ENCODE measurements around the gene LGALS1. TPM values are rescaled to one million over a fixed set of nuclear protein-coding genes. Genes with fewer than 3 reads are reported as not detected.

LGALS1 gene
- total and polyA plus RNA-seq, 7 experiments from 2014 or later = 22.9 to 969 (median 30.5) TPM

DNA sequence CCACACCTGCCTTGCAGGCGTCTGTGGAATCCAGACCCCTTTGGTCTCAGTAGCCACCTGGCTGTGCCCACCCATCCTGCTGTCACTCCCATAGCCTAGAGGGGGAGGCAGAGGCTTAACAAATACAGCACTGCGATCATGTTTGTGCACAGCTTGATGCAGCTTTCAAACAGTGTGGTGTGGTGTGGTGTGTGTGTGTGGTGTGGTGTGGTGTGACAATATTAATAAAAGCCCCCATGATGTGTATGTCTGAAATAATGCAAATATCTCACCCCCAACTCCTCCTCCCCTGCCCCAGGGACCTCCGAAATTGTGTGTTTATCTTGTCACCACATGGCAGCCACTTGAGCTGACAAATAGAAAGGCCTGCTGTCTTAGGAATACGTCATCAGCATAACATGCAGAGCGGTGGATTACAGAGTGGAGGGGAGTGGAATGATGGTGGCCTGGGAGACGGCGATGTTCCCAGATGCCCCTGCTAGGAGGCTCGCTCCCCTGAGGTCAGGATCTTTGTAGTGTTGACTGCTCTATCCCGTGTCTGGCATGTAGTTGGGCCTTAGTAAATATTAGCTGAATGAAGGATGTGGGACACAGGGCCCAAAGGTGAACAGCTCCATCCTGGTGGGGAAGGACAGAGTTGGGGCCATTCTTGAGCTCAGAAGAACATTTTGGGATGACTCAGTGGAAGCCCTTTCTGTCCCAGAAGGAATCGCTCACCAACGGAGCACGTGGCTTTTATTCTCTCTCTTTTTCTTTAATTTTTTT, 14.1 kb upstream of the LGALS1 start:
- Histone ChIP-seq H3K4me1 (ENCODE audit: control insufficient read depth in 2 of 2, insufficient read depth in 2 of 2, low read length in 2 of 2) (peaks cover 23 to 26% of the 10 kb centered on the region in 2 donors), H3K27me3 (ENCODE audit: control insufficient read depth in 2 of 2, insufficient read depth in 2 of 2, low read length in 2 of 2) (no peaks in the 10 kb centered on the region), H3K4me3 (ENCODE audit: low read length) (no peak overlapping the region), H3K9me3 (ENCODE audit: control insufficient read depth in 2 of 3, low read length in 3 of 3) (no peaks in the 10 kb centered on the region), H3K36me3 (ENCODE audit: control insufficient read depth in 2 of 3, insufficient read depth in 3 of 3, low read length in 3 of 3) (peaks cover 0 to 11% (median 0%) of the 10 kb centered on the region in 3 experiments), H3K27ac (ENCODE audit: low read depth, low read length) (no peak overlapping the region)
- CTCF ChIA-PET = interaction anchor here (0.6 to 2.8 kb wide), 9 partner anchors 10 to 102 kb away, joined by 3 to 30 read pairs (median 4); partner anchors contain the start of gene LGALS1
- H3K9me3 Mint-ChIP-seq = no peaks in the 10 kb centered on the region
- peak overlapping the region in 7 of 10 donors; percentile 36 to 93 (median 77) for H3K4me3 Mint-ChIP-seq
- peak overlapping the region in 4 of 9 donors; percentile 7 to 68 (median 44) for H3K27ac Mint-ChIP-seq
- no peak for ATAC-seq
- DNase-seq = peak in 2 of 9 donors; percentile 31 to 42
- peaks cover 0 to 4% (median 0%) of the 10 kb centered on the region in 5 donors for H3K36me3 Mint-ChIP-seq
- POLR2A ChIA-PET = interaction anchor here (0.5 to 7.9 kb wide), 7 partner anchors 9 to 78 kb away, joined by 3 to 73 read pairs (median 6); partner anchors contain the start of genes LGALS1 and NOL12
- no peaks in the 10 kb centered on the region for H3K27me3 Mint-ChIP-seq
- H3K4me1 Mint-ChIP-seq = peaks cover 27 to 45% (median 41%) of the 10 kb centered on the region in 7 donors
- intact Hi-C loops (cut with micrococcal nuclease) = loop anchor here in 1 of 2 donors (1.0 kb wide), 2 partner anchors 20 to 202 kb away; no protein-coding TSS in a partner anchor

DNA sequence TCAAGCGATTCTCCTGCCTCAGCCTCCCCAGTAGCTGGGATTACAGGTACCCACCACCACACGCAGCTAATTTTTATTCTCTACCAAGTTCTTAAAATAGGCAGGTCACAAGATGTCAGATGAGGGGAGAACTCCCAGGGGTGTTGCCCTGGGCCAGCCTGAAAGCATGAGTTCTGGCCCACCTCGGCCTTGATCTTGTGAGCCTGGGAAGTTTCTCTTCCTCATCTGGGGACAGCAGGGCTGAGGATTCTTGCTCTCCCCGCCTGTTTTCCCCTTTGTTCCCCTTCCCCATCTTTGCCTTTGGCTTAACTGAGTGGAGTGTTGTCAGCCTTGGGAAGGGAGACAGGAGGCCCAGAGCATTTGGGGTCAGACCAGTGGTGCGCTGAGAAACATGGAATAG, 13.4 kb upstream of the LGALS1 start:
- ChIA-PET CTCF (interaction anchor here (0.6 to 2.8 kb wide), 8 partner anchors 10 to 101 kb away, joined by 3 to 30 read pairs (median 4); partner anchors contain the start of gene LGALS1), POLR2A (interaction anchor here (1.2 to 7.9 kb wide), 5 partner anchors 10 to 55 kb away, joined by 3 to 73 read pairs (median 6); partner anchors contain the start of gene LGALS1)
- Mint-ChIP-seq H3K27ac (peak overlapping the region in 1 of 9 donors; percentile 31), H3K4me3 (peak overlapping the region in 1 of 10 donors; percentile 38), H3K36me3 (peaks cover 0 to 4% (median 0%) of the 10 kb centered on the region in 5 donors), H3K4me1 (peaks cover 27 to 47% (median 41%) of the 10 kb centered on the region in 7 donors), H3K27me3 (no peaks in the 10 kb centered on the region), H3K9me3 (no peaks in the 10 kb centered on the region)
- ATAC-seq (no peak), DNase-seq (no peak)
- Histone ChIP-seq H3K4me1 (ENCODE audit: control insufficient read depth in 2 of 2, insufficient read depth in 2 of 2, low read length in 2 of 2) (peaks cover 23 to 26% of the 10 kb centered on the region in 2 donors), H3K36me3 (ENCODE audit: control insufficient read depth in 2 of 3, insufficient read depth in 3 of 3, low read length in 3 of 3) (peaks cover 0 to 13% (median 0%) of the 10 kb centered on the region in 3 experiments), H3K4me3 (ENCODE audit: low read length) (no peak overlapping the region), H3K27ac (ENCODE audit: low read depth, low read length) (no peak overlapping the region), H3K27me3 (ENCODE audit: control insufficient read depth in 2 of 2, insufficient read depth in 2 of 2, low read length in 2 of 2) (no peaks in the 10 kb centered on the region), H3K9me3 (ENCODE audit: control insufficient read depth in 2 of 3, low read length in 3 of 3) (no peaks in the 10 kb centered on the region)
- intact Hi-C loops (cut with micrococcal nuclease) = no loop called here

DNA sequence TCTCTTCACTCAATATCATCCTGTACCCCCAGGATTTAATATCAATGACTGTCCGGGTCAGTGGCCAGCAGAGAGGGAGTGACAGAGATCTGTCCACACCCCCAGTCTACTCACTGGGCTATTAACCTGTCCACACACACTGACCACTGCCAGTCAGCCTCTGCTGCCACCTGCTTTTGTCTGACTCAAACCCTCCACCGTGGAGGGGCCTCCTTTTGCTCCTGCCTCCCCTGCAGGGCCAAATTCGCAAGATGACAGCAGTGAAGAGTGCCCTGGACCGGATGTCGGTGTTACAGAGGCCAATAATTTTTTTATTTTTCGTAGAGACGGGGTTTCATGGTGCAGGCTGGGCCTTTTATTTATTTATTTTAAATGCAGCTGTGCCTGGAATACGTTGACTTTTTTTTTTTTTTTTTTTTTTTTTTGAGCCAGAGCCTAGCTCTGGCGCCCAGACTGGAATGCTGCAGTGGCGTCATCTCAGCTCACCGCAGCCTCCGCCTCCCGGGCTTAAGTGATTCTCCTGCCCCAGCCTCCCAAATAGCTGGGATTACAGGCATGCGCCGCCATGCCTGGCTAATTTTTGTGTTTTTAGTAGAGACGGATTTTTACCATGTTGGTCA, 11.8 kb upstream of the LGALS1 start:
- Mint-ChIP-seq H3K27ac (no peak overlapping the region), H3K9me3 (no peaks in the 10 kb centered on the region), H3K27me3 (no peaks in the 10 kb centered on the region), H3K36me3 (peaks cover 0 to 4% (median 0%) of the 10 kb centered on the region in 5 donors), H3K4me3 (no peak overlapping the region), H3K4me1 (peaks cover 20 to 37% (median 33%) of the 10 kb centered on the region in 7 donors)
- ATAC-seq (no peak), DNase-seq (no peak)
- Histone ChIP-seq H3K36me3 (ENCODE audit: control insufficient read depth in 2 of 3, insufficient read depth in 3 of 3, low read length in 3 of 3) (peaks cover 0 to 13% (median 0%) of the 10 kb centered on the region in 3 experiments), H3K4me1 (ENCODE audit: control insufficient read depth in 2 of 2, insufficient read depth in 2 of 2, low read length in 2 of 2) (peaks cover 14 to 20% of the 10 kb centered on the region in 2 donors), H3K9me3 (ENCODE audit: control insufficient read depth in 2 of 3, low read length in 3 of 3) (no peaks in the 10 kb centered on the region), H3K27ac (ENCODE audit: low read depth, low read length) (no peak overlapping the region), H3K4me3 (ENCODE audit: low read length) (no peak overlapping the region), H3K27me3 (ENCODE audit: control insufficient read depth in 2 of 2, insufficient read depth in 2 of 2, low read length in 2 of 2) (no peaks in the 10 kb centered on the region)
- POLR2A ChIA-PET = interaction anchor here (0.8 to 7.9 kb wide), 3 partner anchors 9 to 131 kb away, joined by 3 to 73 read pairs (median 8); partner anchors contain the start of gene LGALS1
- CTCF ChIA-PET = interaction anchor here (0.6 to 2.0 kb wide), 7 partner anchors 12 to 1067 kb away, joined by 3 to 14 read pairs (median 4); no protein-coding TSS in a partner anchor
- intact Hi-C loops (cut with micrococcal nuclease) = no loop called here

DNA sequence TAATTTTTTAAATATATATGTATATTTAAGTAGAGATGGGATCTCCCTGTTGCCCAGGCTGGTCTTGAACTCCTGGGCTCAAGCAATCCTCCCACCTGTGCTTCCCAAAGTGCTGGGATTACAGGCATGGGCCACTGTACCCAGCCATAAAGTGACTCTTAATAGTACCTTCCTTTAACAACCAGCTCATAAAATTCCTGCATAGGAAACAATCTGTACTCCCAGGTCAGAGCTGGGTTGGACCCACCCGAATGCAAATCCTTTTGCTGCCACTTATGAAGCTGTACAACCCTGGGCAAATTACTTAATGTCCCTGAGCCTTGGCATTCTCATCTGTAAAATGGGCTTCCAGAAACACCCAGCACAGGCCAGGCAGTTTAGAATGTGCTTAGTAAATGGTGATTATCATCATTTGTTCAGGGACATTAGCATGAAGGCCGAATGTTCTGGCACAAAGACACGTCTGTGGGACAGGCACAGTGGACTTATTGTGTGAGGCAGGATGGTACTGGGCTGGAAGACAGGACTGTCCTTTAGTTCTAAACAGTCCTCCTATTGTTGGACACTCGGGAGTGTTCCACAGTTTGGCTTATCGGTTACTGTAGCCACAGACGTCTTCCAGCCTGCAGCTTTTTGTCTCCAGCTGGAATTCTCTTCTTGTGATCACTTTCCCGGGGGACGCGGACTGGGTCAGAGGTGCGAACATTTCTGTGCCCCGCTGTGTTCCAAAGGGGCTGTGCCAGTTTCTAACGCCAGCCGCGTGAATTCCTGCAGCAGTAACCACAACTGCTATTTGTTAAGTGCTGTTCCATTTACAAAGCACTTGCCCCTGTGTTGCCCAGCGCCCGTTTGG, 11.0 kb upstream of the LGALS1 start:
- H3K27ac ChIP-seq (ENCODE audit: low read depth, low read length) = no peak overlapping the region
- intact Hi-C loops (cut with micrococcal nuclease) = no loop called here
- ATAC-seq = no peak
- H3K36me3 Mint-ChIP-seq = peaks cover 0 to 4% (median 0%) of the 10 kb centered on the region in 5 donors
- H3K4me1 ChIP-seq (ENCODE audit: control insufficient read depth in 2 of 2, insufficient read depth in 2 of 2, low read length in 2 of 2) = peaks cover 12 to 16% of the 10 kb centered on the region in 2 donors
- no peak overlapping the region for H3K4me3 Mint-ChIP-seq
- H3K27me3 ChIP-seq (ENCODE audit: control insufficient read depth in 2 of 2, insufficient read depth in 2 of 2, low read length in 2 of 2) = no peaks in the 10 kb centered on the region
- H3K27me3 Mint-ChIP-seq = no peaks in the 10 kb centered on the region
- H3K36me3 ChIP-seq (ENCODE audit: control insufficient read depth in 2 of 3, insufficient read depth in 3 of 3, low read length in 3 of 3) = peaks cover 0 to 13% (median 0%) of the 10 kb centered on the region in 3 experiments
- no peaks in the 10 kb centered on the region for H3K9me3 Mint-ChIP-seq
- H3K4me1 Mint-ChIP-seq = peaks cover 20 to 35% (median 31%) of the 10 kb centered on the region in 7 donors
- POLR2A ChIA-PET = interaction anchor here (1.2 to 7.9 kb wide), 2 partner anchors 8 to 12 kb away, joined by 3 to 73 read pairs; partner anchors contain the start of gene LGALS1
- DNase-seq = no peak
- H3K4me3 ChIP-seq (ENCODE audit: low read length) = no peak overlapping the region
- no peaks in the 10 kb centered on the region for H3K9me3 ChIP-seq (ENCODE audit: control insufficient read depth in 2 of 3, low read length in 3 of 3)
- CTCF ChIA-PET = interaction anchor here (0.6 to 2.0 kb wide), 4 partner anchors 16 to 151 kb away, joined by 3 to 14 read pairs (median 4); no protein-coding TSS in a partner anchor
- H3K27ac Mint-ChIP-seq = no peak overlapping the region

DNA sequence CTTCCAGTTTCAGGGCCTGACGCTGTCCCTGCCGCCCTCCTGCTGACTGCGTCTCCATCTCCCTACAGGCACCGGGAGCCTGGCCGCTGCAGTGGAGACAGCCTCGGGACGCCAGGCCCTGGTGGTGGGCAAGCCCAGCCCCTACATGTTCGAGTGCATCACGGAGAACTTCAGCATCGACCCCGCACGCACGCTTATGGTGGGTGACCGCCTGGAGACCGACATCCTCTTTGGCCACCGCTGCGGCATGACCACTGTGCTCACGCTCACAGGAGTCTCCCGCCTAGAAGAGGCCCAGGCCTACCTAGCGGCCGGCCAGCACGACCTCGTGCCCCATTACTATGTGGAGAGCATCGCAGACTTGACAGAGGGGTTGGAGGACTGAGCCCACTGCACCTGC, 9.9 kb upstream of the LGALS1 start:
- Mint-ChIP-seq H3K4me3 (no peak overlapping the region), H3K27me3 (no peaks in the 10 kb centered on the region), H3K36me3 (peaks cover 0 to 4% (median 0%) of the 10 kb centered on the region in 5 donors), H3K27ac (no peak overlapping the region), H3K9me3 (no peaks in the 10 kb centered on the region), H3K4me1 (peaks cover 10 to 28% (median 23%) of the 10 kb centered on the region in 7 donors)
- Histone ChIP-seq H3K27me3 (ENCODE audit: control insufficient read depth in 2 of 2, insufficient read depth in 2 of 2, low read length in 2 of 2) (no peaks in the 10 kb centered on the region), H3K4me1 (ENCODE audit: control insufficient read depth in 2 of 2, insufficient read depth in 2 of 2, low read length in 2 of 2) (peaks cover 3 to 6% of the 10 kb centered on the region in 2 donors), H3K4me3 (ENCODE audit: low read length) (no peak overlapping the region), H3K9me3 (ENCODE audit: control insufficient read depth in 2 of 3, low read length in 3 of 3) (no peaks in the 10 kb centered on the region), H3K27ac (ENCODE audit: low read depth, low read length) (no peak overlapping the region), H3K36me3 (ENCODE audit: control insufficient read depth in 2 of 3, insufficient read depth in 3 of 3, low read length in 3 of 3) (peaks cover 0 to 13% (median 0%) of the 10 kb centered on the region in 3 experiments)
- ChIA-PET CTCF (no interaction called here), POLR2A (interaction anchor here (7.9 kb wide), 1 partner anchor 11 kb away, joined by 73 read pairs; the partner anchor contains the start of gene LGALS1)
- DNase-seq (no peak), ATAC-seq (no peak)
- intact Hi-C loops (cut with micrococcal nuclease) = no loop called here

Measured in naive thymus-derived CD4-positive, alpha-beta T cell (primary cell).